ENCODE data around the gene AAK1.

Gene AAK1

GRCh38 chr2:69538872-69539548 is 104.5 kb downstream of the AAK1 start:
- no peak overlapping the region for H3K4me3 ChIP-seq (replicated peaks; ENCODE audit: low read depth, low read length)
- TF ChIP-seq, protein P1, sequence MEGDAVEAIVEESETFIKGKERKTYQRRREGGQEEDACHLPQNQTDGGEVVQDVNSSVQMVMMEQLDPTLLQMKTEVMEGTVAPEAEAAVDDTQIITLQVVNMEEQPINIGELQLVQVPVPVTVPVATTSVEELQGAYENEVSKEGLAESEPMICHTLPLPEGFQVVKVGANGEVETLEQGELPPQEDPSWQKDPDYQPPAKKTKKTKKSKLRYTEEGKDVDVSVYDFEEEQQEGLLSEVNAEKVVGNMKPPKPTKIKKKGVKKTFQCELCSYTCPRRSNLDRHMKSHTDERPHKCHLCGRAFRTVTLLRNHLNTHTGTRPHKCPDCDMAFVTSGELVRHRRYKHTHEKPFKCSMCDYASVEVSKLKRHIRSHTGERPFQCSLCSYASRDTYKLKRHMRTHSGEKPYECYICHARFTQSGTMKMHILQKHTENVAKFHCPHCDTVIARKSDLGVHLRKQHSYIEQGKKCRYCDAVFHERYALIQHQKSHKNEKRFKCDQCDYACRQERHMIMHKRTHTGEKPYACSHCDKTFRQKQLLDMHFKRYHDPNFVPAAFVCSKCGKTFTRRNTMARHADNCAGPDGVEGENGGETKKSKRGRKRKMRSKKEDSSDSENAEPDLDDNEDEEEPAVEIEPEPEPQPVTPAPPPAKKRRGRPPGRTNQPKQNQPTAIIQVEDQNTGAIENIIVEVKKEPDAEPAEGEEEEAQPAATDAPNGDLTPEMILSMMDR (IDR thresholded peaks at IDR 0.05; ENCODE audit: low read length, missing control alignments), result no peak
- DNase-seq (ENCODE audit: low read depth), result no peak

DNA sequence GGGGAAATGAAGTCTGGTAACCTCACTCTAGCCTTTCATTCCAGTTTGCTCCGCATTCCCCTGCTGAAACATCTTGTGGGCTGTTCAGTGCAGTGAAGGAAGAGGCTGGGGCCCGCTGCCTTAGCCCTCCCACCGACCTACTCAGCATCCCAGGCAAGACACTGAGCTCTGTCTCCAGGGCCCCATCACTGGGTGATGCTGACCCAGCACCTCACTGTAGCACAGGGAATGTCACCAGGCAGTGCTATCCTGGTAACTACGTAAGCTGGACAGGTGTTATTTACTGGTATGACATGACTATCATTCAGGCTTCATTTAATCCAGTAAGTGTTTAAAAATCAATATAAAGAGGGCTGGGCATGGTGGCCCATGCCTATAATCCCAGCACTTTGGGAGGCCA is 105.3 kb downstream of the AAK1 start:
- DNase-seq (ENCODE audit: low read depth), result no peak
- no peak overlapping the region for H3K4me3 ChIP-seq (replicated peaks; ENCODE audit: low read depth, low read length)
- TF ChIP-seq, protein P1 (IDR thresholded peaks at IDR 0.05; ENCODE audit: low read length, missing control alignments), result no peak

DNA sequence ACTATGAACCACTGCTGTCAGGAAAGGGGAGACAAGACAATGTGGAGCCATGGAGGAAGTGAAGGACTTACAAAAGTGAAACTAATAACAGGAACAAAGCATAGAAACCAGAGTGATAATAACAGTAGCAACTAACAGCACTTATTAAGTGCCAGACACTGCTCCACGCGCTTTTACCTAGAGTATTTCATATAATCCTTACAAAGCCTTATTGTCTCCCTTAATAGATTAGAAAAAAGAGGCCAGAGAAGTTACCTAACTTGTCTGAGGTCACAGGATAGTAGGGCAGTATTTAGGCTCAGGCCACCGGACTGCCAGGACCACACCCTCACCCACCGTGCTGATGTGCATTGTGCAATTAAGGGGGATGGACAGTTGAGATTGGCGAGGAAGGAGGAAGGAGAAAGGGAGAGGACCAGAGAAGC is 107.7 kb downstream of the AAK1 start:
- TF ChIP-seq, protein P1 (IDR thresholded peaks at IDR 0.05; ENCODE audit: low read length, missing control alignments), result no peak
- DNase-seq (ENCODE audit: low read depth), result no peak
- no peak overlapping the region for H3K4me3 ChIP-seq (replicated peaks; ENCODE audit: low read depth, low read length)

GRCh38 chr2:69531186-69531585 is 112.4 kb downstream of the AAK1 start:
- no peak for DNase-seq (ENCODE audit: low read depth)
- H3K4me3 ChIP-seq (replicated peaks; ENCODE audit: low read depth, low read length), result no peak overlapping the region
- TF ChIP-seq, protein P1 (IDR thresholded peaks at IDR 0.05; ENCODE audit: low read length, missing control alignments), result no peak

DNA sequence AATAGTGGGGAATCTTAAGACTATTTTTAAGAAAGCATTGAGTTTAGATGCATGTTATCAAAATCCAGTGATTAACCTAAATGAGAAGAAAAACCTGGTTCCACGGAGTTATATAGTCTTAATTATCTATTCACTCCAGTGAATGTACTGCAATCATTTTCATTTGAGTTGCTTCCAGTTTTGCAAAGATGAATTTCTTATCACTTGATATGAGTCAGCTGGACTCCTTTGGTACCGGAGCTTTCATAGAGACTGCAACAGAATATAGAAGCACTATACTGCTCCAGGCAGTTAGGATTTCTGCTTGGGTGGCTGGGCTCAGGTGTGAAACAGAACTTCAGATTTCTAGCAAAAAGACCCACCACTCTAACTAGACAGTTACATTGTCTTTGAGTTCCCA is 114.1 kb downstream of the AAK1 start:
- DNase-seq (ENCODE audit: low read depth), result no peak
- H3K4me3 ChIP-seq (replicated peaks; ENCODE audit: low read depth, low read length), result no peak overlapping the region
- TF ChIP-seq, protein P1 (IDR thresholded peaks at IDR 0.05; ENCODE audit: low read length, missing control alignments), result no peak

- TF ChIP-seq, protein P1 (IDR thresholded peaks at IDR 0.05; ENCODE audit: low read length, missing control alignments), result no peak
- DNase-seq (ENCODE audit: low read depth), result no peak
- H3K4me3 ChIP-seq (replicated peaks; ENCODE audit: low read depth, low read length), result no peak overlapping the region
These were observed 118.3 kb downstream of the AAK1 start for GRCh38 chr2:69525261-69525660.

GRCh38 chr2:69524799-69525198 is 118.7 kb downstream of the AAK1 start:
- DNase-seq (ENCODE audit: low read depth), result no peak
- TF ChIP-seq, protein P1 (IDR thresholded peaks at IDR 0.05; ENCODE audit: low read length, missing control alignments), result no peak
- H3K4me3 ChIP-seq (replicated peaks; ENCODE audit: low read depth, low read length), result no peak overlapping the region

All from fibroblast of pulmonary artery (primary cell).